SU-DHL-6 (cell line): Measurements from ENCODE around the gene JAKMIP1.

Source experiments
- H2AFZ ChIP-seq: fragments of 200-600 bp; sonication (generic); 2 replicates; pipeline ENCODE4 v1.6.1; 2014; ENCODE audit warnings: low read depth, mild to moderate bottlenecking, moderate library complexity, mixed read lengths, antibody characterized with exemption, low read length; ENCODE audit not compliant: severe bottlenecking
- H3F3A ChIP-seq: fragments of 200-600 bp; shearing (Covaris generic); 2 replicates; pipeline ENCODE4 v1.6.0; 2016; ENCODE audit warnings: antibody characterized with exemption, mild to moderate bottlenecking; ENCODE audit not compliant: insufficient read depth
- H3K27ac ChIP-seq: fragments of 200-600 bp; sonication (generic); 2 replicates; pipeline ENCODE4 v1.5.1; 2016; ENCODE audit warnings: low read depth, mild to moderate bottlenecking, low read length, moderate library complexity, mixed read lengths
- H3K27me3 ChIP-seq: fragments of 200-600 bp; sonication (generic), shearing (Covaris generic); 2 replicates; pipeline ENCODE4 v1.6.0; 2014; ENCODE audit warnings: mild to moderate bottlenecking, low read length
- H3K36me3 ChIP-seq: fragments of 200-600 bp; sonication (generic); 2 replicates; pipeline ENCODE4 v1.6.1; 2014; ENCODE audit warnings: mild to moderate bottlenecking, low read length, mixed read lengths
- H3K4me2 ChIP-seq: fragments of 300-600, 200-600 bp; shearing (Covaris generic), sonication (generic); 2 replicates; pipeline ENCODE4 v1.6.0; 2014; ENCODE audit warnings: low read length, low read depth, mild to moderate bottlenecking; ENCODE audit not compliant: poor library complexity, severe bottlenecking
- H3K4me3 ChIP-seq: fragments of 200-600 bp; sonication (generic); 2 replicates; pipeline ENCODE4 v1.5.1; 2014; ENCODE audit warnings: antibody characterized with exemption, low read length, mild to moderate bottlenecking, mixed read lengths; ENCODE audit not compliant: insufficient read depth, poor library complexity, severe bottlenecking
- H3K79me2 ChIP-seq: fragments of 200-600 bp; sonication (generic); 2 replicates; pipeline ENCODE4 v1.6.1; 2014; ENCODE audit warnings: mild to moderate bottlenecking, low read length, moderate library complexity; ENCODE audit not compliant: insufficient read depth
- H3K9ac ChIP-seq: fragments of 200-600 bp; sonication (generic); 2 replicates; pipeline ENCODE4 v1.7.0; 2014; ENCODE audit warnings: mild to moderate bottlenecking, low read length
- H3K9me2 ChIP-seq: fragments of 200-600 bp; sonication (generic); replicated peaks from 2 replicates; pipeline ENCODE4 v1.6.1; 2014; ENCODE audit warnings: low read length; ENCODE audit not compliant: insufficient read depth
- H3K9me3 ChIP-seq: fragments of 200-600 bp; sonication (generic); 2 replicates; pipeline ENCODE4 v1.6.1; 2014; ENCODE audit warnings: low read length, mixed read lengths; ENCODE audit not compliant: insufficient read depth
- H4K20me1 ChIP-seq: fragments of 200-600 bp; sonication (generic); 2 replicates; pipeline ENCODE4 v1.6.1; 2014; ENCODE audit warnings: low read depth, mild to moderate bottlenecking, antibody characterized with exemption, low read length, moderate library complexity, mixed read lengths
- EZH2phosphoT487 ChIP-seq: fragments of 200-600 bp; sonication (generic), shearing (Covaris generic); conservative IDR thresholded peaks from 2 replicates; pipeline ENCODE4 v1.6.1; 2018; ENCODE audit warnings: mild to moderate bottlenecking, antibody characterized with exemption, low read length, moderate library complexity, mixed read lengths
- TF ChIP-seq, protein P1 (sequence below): fragments of 200-600 bp; sonication (generic); IDR thresholded peaks from one replicate; pipeline ENCODE4 v1.5.1; 2017; ENCODE audit warnings: antibody characterized with exemption, mild to moderate bottlenecking, low read length, moderate library complexity; ENCODE audit not compliant: insufficient read depth, poor library complexity, severe bottlenecking

Gene JAKMIP1

DNA sequence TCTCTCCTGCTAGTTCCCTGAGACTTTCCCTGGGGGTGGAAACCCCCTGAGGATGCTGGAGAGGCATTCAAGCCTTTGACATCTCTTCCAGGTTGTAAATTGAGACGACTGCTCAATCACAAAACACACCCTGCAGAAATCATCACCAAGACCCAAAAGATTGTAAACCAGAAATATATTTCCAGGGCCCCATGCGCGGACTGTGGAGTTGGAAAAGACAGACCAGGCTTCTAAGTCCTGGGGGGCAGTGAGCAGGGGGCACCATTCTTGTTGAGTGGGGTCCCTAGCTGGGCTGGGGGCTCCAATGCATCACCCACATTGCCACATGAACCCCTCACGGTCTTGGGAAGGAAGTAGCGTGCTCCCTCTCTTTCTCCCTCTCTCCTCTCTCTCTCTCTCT lies 94.2 kb downstream of the JAKMIP1 start:
- H3K79me2 ChIP-seq, result no peaks in the 10 kb centered on the region
- no peaks in the 10 kb centered on the region for H3K36me3 ChIP-seq
- H3K9ac ChIP-seq, result no peak overlapping the region
- H3K4me3 ChIP-seq, result no peak overlapping the region
- H2AFZ ChIP-seq, result no peak overlapping the region
- no peaks in the 10 kb centered on the region for H4K20me1 ChIP-seq
- no peak overlapping the region for H3K27ac ChIP-seq
- H3K27me3 ChIP-seq, result no peaks in the 10 kb centered on the region
- no peak overlapping the region for H3K4me2 ChIP-seq
- H3K9me2 ChIP-seq, result no peaks in the 10 kb centered on the region
- TF ChIP-seq, protein P1, sequence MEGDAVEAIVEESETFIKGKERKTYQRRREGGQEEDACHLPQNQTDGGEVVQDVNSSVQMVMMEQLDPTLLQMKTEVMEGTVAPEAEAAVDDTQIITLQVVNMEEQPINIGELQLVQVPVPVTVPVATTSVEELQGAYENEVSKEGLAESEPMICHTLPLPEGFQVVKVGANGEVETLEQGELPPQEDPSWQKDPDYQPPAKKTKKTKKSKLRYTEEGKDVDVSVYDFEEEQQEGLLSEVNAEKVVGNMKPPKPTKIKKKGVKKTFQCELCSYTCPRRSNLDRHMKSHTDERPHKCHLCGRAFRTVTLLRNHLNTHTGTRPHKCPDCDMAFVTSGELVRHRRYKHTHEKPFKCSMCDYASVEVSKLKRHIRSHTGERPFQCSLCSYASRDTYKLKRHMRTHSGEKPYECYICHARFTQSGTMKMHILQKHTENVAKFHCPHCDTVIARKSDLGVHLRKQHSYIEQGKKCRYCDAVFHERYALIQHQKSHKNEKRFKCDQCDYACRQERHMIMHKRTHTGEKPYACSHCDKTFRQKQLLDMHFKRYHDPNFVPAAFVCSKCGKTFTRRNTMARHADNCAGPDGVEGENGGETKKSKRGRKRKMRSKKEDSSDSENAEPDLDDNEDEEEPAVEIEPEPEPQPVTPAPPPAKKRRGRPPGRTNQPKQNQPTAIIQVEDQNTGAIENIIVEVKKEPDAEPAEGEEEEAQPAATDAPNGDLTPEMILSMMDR, result no peak
- TF ChIP-seq EZH2phosphoT487, result no peak
- H3F3A ChIP-seq, result no peaks in the 10 kb centered on the region
- no peaks in the 10 kb centered on the region for H3K9me3 ChIP-seq

DNA sequence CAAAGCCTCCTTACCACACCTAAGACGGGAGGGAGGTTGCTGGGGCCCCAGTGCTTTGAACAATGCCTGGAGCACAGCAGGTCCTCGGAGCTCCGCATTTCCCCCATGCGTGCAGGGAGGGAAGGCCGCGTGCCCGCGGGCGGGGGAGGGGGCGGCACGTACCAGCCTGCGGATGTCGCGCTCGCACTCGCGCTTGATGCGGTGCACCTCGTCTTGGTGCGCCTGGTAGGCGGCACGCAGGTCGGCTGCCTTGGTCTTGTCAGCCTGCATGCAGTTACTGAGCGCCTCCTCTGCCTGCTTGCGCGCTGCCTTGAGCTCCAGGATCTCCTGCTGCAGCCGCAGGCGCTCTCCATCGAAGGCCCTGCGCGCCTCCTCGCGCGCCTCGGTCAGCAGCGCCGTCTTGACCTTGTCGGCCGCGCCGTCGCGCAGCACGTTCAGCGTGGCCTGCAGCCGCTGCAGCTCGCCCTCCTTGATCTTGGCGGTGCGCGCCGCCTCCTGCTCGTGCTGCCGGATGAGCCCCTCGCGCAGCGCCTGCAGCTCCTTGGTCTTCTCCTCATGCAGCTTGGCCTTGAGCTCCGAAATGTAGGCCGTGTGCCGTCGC lies 94.9 kb downstream of the JAKMIP1 start:
- H3K36me3 ChIP-seq, result no peaks in the 10 kb centered on the region
- no peaks in the 10 kb centered on the region for H3F3A ChIP-seq
- no peak overlapping the region for H2AFZ ChIP-seq
- no peak overlapping the region for H3K9ac ChIP-seq
- no peaks in the 10 kb centered on the region for H3K9me2 ChIP-seq
- TF ChIP-seq, protein P1, result no peak
- TF ChIP-seq EZH2phosphoT487, result no peak
- no peaks in the 10 kb centered on the region for H3K27me3 ChIP-seq
- no peak overlapping the region for H3K27ac ChIP-seq
- H3K9me3 ChIP-seq, result no peaks in the 10 kb centered on the region
- no peak overlapping the region for H3K4me2 ChIP-seq
- H3K4me3 ChIP-seq, result no peak overlapping the region
- H4K20me1 ChIP-seq, result no peaks in the 10 kb centered on the region
- H3K79me2 ChIP-seq, result no peaks in the 10 kb centered on the region

DNA sequence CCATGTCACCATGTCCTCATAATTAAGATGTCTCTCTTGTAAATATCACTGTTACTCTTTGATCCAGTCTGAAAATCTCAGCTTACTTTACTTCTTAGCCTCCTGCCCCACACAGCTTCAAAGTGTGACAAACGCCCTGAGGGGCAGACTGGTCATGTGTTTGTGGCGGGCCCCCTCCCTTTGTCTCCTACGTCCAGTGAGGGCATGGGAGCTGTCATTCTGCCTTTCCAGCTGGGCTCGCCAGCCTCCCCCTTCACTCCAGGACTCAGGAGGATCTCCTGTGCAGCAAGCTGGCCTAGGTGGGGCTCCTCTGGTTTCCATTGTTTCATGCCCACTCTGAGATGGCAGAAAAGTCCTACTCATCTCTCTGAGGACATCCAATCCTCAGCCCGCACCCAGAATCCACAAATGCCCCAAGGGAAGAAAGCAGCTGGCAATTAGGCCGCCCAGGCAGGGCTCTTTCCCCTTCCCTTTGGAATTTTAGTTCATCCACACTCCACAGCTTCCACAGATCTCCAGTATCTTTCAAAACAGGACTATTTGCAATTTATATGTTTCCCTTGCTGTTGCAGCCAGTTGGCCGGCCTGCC lies 95.7 kb downstream of the JAKMIP1 start:
- no peaks in the 10 kb centered on the region for H3K36me3 ChIP-seq
- TF ChIP-seq, protein P1, result no peak
- no peak for TF ChIP-seq EZH2phosphoT487
- H2AFZ ChIP-seq, result no peak overlapping the region
- H3F3A ChIP-seq, result no peaks in the 10 kb centered on the region
- H3K27me3 ChIP-seq, result no peaks in the 10 kb centered on the region
- no peaks in the 10 kb centered on the region for H4K20me1 ChIP-seq
- no peak overlapping the region for H3K9ac ChIP-seq
- H3K9me3 ChIP-seq, result no peaks in the 10 kb centered on the region
- no peak overlapping the region for H3K27ac ChIP-seq
- no peaks in the 10 kb centered on the region for H3K79me2 ChIP-seq
- H3K4me3 ChIP-seq, result no peak overlapping the region
- no peaks in the 10 kb centered on the region for H3K9me2 ChIP-seq
- H3K4me2 ChIP-seq, result no peak overlapping the region
